Stimulated activated naive CD8-positive, alpha-beta T cell treated with anti-CD3 and anti-CD28 coated beads, Interleukin-15, Interleukin-2, amounts not matched to agents 100 U/mL and 50 U/mL, for 24 hours (primary cell): Measurements from ENCODE around the gene CXCL12.

Experiments used
- ATAC-seq: fragments of 150-1000 bp; cut with Tn5 transposase; one replicate; pipeline ENCODE4 v1.10.0; 2021
- DNase-seq: peaks from one replicate; pipeline ENCODE4 v3.0.0; 2021

The CXCL12 gene

DNA sequence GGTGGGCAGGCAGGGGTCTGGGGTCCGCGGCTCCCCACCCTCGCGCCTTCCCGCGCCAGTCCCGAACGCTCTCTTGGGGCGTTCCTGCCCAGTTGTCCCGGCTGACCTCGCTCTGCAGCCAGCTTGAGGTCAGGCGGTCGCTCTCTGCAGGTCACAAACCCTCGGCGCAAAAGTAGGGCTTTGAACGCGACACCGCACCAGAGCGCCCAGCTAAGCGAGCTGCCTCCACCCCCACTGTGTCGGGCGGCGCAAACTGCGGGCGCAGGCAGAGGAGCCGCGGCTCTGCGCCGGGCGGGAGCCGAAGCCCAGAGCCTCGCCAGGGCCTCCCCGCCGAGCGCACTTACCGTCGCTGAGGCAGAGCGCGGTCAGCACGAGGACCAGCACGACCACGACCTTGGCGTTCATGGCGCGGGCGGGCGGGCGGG lies 284 bp downstream of the CXCL12 start:
- DNase-seq (no peak), ATAC-seq (no peak)

- DNase-seq (no peak), ATAC-seq (no peak)
Measured at GRCh38 chr10:44383749-44384600, 922 bp downstream of the CXCL12 start.

DNA sequence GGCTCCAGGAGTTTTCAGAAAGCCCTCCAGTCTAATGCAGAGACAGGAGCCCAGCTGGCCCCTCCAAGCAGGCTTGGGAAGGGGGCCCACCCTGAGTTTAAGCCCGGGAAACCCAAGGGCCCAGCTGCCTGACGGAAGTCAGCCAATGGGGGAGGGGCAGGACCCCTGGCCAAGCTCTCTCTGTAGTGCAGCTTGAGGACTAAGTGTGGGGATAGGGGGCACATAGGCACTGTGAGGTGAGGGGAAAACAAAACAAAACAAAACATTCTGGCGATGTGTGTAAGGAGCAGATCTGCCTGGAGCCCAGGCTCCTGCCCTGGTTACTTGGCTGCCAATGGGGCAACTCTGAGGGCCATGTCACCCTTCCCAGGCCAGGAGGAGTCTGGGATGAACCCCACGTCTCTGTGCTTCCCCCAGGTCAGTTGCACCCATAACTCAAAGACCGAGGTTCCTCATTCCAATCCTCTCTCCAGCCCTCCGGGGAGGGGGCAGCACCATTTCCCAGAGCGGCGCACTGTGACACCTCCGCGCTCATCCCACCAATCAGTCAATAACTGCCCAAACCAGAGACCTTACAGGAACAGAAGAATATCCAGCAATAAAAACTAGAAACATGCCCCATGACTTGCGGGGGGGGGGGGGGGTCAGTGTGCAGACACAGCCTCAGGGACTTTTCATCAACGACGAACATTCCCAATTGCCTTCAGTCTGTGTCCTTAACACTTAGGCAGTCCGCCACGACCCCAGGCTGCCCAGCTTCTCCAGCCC lies 1.7 kb downstream of the CXCL12 start:
- ATAC-seq, result no peak
- no peak for DNase-seq

DNA sequence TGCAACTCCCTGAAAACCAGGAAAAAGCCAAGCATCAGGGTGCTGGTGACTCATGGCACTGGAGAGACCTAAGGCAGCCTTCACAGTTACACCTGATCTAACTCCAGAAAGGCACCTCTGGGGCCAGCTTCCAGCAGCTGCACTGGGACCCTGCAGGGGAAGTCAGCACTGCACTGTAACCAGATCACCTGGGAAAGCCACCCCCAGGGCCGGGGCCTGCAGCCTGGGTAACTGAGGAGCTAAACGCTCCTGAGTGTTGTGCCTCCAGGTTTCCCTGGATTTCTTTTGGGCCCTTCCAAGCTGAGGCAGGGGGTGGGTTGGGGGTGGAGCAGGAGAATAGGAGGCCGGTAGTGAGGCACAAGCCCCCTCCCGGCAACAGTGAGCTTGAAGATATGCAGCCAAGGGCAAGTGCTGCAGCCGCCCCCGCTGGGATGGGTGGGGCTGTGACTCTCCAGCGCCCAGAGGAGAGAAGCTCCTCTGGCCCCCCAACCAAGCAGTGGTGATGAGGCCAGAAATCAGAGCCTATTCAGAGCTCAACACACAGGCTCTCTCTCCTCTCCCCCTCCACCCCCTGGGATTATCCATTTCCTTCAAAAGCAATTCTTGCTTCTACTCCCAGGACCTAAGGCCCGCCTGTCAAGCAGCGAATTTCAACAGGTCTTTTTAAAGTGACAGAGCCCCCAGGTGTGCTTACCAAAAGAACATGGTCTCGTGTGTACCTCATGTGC lies 2.6 kb downstream of the CXCL12 start:
- DNase-seq, result no peak
- ATAC-seq, result no peak

DNA sequence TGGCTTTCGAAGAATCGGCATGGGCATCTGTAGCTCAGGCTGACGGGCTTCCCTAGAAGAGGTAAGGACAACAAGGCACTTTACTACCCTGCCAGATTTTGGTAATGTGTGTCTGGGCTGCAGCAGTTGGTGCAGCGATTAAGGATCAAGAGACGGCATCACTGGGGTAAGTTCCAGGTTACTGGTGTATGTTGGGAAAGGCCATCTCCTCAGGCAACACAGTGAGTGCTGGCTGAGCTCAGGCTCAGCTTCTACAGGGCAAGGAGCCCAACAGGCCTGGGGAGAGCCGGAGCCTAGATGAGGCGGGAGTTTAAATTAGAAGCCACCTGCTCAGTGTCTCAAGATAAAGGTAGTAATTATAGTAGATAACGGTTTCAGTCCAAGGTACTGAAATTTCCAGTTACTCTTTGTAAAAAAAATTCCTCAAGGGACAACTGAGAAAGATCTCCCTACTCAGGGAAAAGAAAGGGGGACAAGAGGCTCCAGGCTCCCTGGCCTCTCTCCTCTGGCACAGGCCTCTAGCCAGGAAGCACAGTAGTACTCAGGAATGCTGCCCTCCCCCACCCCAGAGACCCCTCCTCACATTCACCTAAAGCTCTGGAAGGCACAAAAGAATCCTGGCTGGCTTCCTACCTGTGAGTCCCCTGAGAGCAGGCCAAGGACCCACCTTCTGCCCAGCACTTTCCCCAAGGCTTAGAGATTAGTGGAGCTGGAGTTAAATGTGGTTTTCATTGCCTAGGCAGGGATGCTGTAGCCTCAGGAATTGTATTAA lies 3.9 kb downstream of the CXCL12 start:
- ATAC-seq (no peak), DNase-seq (no peak)

GRCh38 chr10:44379907-44380306 lies 5.0 kb downstream of the CXCL12 start:
- no peak for DNase-seq
- no peak for ATAC-seq

DNA sequence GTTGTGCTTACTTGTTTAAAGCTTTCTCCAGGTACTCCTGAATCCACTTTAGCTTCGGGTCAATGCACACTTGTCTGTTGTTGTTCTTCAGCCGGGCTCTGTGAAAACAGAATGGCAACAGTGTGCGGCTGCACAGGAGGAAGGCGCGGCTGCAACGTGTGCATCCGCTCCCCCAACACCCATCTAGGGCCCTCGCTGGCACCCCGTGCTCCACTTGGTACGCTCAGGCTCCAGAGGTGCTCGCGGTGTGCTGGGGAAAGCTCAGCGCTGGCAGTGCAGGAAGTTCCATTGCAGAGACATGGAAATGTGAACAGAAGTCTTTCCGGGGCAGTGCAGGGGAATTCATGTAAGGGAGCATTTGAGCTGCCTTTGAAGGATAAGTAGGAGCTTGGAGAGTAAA lies 6.3 kb downstream of the CXCL12 start:
- DNase-seq (no peak), ATAC-seq (no peak)

DNA sequence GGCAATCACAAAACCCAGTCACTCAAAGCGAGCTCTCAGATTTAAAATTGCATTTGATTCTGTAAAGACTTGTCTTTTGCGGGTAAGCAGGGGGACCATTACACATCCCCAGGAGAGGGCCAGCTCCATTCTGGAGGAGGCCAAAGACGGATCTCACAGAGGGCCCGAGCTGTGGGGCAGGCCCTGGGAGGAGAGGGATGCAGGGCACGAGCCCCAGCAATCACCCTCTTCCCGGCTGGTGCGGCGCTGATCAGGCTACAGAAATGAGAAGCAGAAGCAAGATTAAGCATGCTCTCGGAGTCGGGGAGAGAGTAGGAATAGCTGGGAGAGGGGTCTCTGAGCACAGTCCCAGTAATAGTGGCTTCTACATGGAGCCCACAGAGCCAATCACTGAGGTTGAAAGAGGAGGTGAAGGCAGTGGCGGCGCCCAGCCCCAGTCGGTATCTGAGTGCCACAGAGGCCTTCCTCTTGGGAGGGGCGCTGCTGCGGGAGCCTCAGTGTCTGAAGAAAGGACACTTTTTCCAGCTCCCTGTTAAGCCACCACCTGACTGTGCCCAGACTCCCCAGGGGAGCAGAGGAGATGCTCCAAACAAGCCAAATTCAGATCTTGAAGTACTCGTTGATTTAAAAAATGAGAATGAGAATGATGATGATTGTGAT lies 7.1 kb downstream of the CXCL12 start:
- no peak for DNase-seq
- ATAC-seq, result no peak

DNA sequence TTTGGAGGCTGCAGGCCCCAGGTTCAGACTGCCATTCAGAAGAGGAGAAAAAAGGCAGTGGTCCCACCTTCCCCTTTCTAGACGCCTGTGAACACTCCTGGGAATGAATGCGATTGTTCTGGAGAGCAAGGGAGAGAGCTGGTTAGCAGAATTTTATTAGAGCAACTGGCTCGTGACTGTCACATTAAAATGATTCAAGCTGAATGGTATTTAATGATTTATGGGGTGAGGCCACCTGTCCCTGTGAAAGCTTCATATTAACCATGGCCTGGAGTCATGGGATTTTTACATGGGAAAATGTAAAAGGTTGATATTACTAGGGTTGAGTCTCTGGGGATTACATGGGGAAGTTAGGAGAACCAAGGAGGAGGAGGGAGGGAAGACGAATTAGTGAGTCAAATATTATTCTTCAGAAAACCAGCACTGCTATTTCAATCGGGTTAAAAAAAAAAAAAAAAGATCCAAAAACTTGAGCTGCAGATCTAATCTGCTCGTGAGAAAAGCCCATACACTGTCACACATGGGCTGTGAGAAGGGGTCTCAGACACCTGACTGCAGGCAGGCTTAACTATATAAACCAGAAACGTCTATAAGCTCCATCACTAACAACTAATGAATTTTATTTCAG lies 8.3 kb downstream of the CXCL12 start:
- no peak for ATAC-seq
- DNase-seq, result no peak

DNA sequence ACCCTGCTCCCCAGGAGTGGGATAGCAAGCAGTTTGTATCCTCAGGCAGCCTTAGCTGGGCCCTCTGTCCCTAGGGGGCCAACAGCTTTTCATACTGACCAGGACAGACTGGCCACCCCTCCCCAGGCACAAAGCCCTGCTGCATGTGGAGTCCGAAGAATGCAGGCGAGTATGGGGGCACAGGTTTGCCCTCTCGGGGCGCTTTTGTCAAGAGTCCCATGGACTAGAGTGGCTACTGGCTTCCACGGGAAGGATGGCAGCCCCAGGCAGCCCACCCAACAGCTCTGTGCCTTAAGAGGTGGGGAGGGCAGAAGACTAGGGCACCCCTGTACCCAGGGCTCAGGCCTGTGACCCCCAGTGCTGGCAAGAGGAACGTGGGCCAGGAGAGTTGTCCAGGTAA lies 10.7 kb downstream of the CXCL12 start:
- no peak for DNase-seq
- no peak for ATAC-seq

GRCh38 chr10:44373341-44373995 lies 11.4 kb downstream of the CXCL12 start:
- ATAC-seq (no peak), DNase-seq (no peak)

GRCh38 chr10:44372181-44372580 lies 12.7 kb downstream of the CXCL12 start:
- ATAC-seq (no peak), DNase-seq (no peak)

GRCh38 chr10:44370731-44371248 lies 14.1 kb downstream of the CXCL12 start:
- ATAC-seq, result no peak
- DNase-seq, result no peak

- no peak for ATAC-seq
- no peak for DNase-seq
Measured at GRCh38 chr10:44369854-44370253, 15.0 kb downstream of the CXCL12 start.

- ATAC-seq (no peak), DNase-seq (no peak)
Measured at GRCh38 chr10:44369296-44369695, 15.6 kb downstream of the CXCL12 start.

GRCh38 chr10:44368637-44369036 lies 16.3 kb downstream of the CXCL12 start:
- no peak for ATAC-seq
- no peak for DNase-seq

DNA sequence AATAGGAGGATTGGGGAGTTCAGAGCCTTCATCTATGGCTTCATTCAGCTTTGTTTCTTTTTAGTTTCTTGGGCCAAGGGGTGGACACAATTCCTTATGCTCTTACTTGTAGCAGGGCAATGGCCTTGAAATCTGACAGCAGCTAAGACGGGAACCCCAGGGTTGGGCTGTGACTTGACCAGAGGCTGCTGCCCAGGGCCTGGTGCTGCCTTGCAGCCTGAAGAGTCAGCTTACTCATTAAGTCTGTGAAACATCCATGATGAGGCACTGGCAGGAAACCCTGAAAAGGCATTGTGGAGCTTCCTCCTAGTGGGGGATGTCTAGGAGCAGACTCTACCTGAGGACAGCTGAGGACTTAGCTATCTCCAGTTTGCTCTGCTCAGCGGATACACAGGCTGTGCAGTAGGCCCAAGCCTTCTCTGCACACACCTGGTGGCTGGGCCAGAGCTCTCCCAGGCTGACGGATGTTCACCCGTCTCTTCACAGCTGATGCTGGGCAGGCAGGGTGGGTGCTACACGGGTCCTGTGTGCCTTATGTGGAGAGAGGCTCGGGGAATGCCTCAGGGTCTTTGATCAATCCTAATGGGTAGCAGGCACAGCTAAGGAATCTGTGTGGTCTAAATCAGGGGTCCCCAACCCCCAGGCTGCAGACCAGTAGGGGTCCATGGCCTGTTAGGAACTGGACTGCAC lies 17.8 kb downstream of the CXCL12 start:
- ATAC-seq (no peak), DNase-seq (no peak)

DNA sequence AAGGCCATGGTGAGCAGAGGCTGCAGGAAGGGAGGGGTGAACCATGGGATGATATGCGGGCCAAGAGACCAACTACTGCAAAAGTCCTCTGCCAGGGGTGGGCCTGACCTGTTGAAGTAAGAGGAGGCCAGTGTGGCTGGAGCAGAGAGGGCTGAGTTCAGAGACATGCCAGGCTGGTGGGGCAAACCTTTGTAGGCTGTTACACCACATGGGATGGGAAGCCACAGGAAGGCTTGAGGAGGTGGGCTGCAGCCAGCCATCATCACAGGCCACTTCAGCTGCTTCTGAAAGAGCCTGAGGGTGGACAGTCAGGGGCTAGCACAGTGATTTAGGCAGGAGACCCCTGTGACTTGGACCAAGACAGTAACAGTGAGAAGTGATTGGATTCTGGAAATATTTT lies 20.3 kb downstream of the CXCL12 start:
- DNase-seq (no peak), ATAC-seq (no peak)

DNA sequence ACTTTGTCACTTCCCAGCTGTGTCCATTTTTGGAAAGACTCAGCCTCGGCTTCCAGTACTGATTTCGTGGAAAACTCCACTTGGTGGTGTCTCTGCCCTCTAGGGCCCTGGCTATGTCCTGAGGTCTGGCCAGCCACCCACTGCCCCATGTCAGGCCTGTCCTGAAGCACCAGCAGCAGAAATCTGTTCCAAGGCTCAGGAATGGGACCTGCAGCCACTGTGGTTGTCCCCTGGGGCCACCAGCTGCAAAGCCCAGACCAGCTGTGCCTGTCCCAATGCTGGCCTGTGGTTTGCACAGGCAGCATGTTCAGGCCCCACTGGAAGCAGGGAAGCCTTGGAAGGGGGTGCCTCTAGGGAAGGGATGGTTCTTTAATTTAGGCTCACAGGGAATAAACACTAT lies 21.2 kb downstream of the CXCL12 start:
- ATAC-seq, result no peak

More for the DNA sequence above, 21.2 kb downstream of the CXCL12 start:
- no peak for DNase-seq
